SK-N-SH (cell line): ENCODE measurements around the gene WIPF3.

Experiments
- CTCF ChIP-seq: fragments of 200-600 bp; sonication (generic); IDR thresholded peaks from 2 replicates; pipeline ENCODE4 v1.6.1; 2017; ENCODE audit warnings: antibody characterized with exemption, mild to moderate bottlenecking, moderate library complexity
- ELF1 ChIP-seq: IDR thresholded peaks from 2 replicates; pipeline ENCODE4 v1.4.0; 2012
- EP300 ChIP-seq, 2 experiments: IDR thresholded peaks; 2 replicates each; pipeline versions ENCODE4 v1.4.0 to v1.6.1; 2012; ENCODE audit warnings: borderline replicate concordance in 1 of 2, low read depth in 1 of 2, low read length in 1 of 2
- GABPA ChIP-seq: IDR thresholded peaks from 2 replicates; pipeline ENCODE4 v1.4.0; 2012; ENCODE audit warnings: low read depth, mild to moderate bottlenecking
- POLR2AphosphoS5 ChIP-seq: IDR thresholded peaks from 2 replicates; pipeline ENCODE4 v1.6.1; 2012; ENCODE audit warnings: low read depth, low read length
- RAD21 ChIP-seq: IDR thresholded peaks from 2 replicates; pipeline ENCODE4 v1.6.1; 2012; ENCODE audit warnings: mild to moderate bottlenecking, low read length
- TEAD4 ChIP-seq: IDR thresholded peaks from 2 replicates; pipeline ENCODE4 v1.4.0; 2012; ENCODE audit warnings: mild to moderate bottlenecking, borderline replicate concordance; ENCODE audit not compliant: insufficient read depth
- ZBTB33 ChIP-seq: IDR thresholded peaks from 2 replicates; pipeline ENCODE4 v1.4.0; 2012; ENCODE audit warnings: low read depth, borderline replicate concordance

- TF ChIP-seq ELF1 (no peak), RAD21 (no peak), GABPA (no peak), TEAD4 (no peak), ZBTB33 (no peak), EP300 (IDR thresholded peaks at IDR 0.05; ENCODE audit: borderline replicate concordance in 1 of 2, low read depth in 1 of 2, low read length in 1 of 2) (no peak), POLR2AphosphoS5 (no peak), CTCF (no peak)
Measured at GRCh38 chr7:29886827-29887226, 80.5 kb downstream of the WIPF3 start.
